Fibroblast of lung (primary cell): Measurements from ENCODE around the gene OPTN. TPM values are rescaled to one million over a fixed set of nuclear protein-coding genes. Genes with fewer than 3 reads are reported as not detected.
"Not testable (repeated sequence)": the region's sequence is repeated elsewhere in the genome, so short reads cannot be mapped to it uniquely, and the experiment has no call there.

Source experiments
- DNase-seq, 2 donors: peaks; one replicate each; pipeline versions ENCODE4 v3.0.0 to v3.0.0-alpha.2; 2010; ENCODE audit warnings: low read depth in 2 of 2
- H2AFZ ChIP-seq: 2 replicates; pipeline ENCODE4 v1.5.1; 2012; ENCODE audit warnings: low read length, control low read depth, inconsistent platforms
- H3K27ac ChIP-seq: 2 replicates; pipeline ENCODE4 v1.5.1; 2011; ENCODE audit warnings: low read length, control low read depth; ENCODE audit not compliant: insufficient read depth
- H3K27me3 ChIP-seq: 2 replicates; pipeline ENCODE4 v1.5.1; 2011; ENCODE audit warnings: mild to moderate bottlenecking, low read length; ENCODE audit not compliant: control insufficient read depth, insufficient read depth
- H3K36me3 ChIP-seq: 2 replicates; pipeline ENCODE4 v1.5.1; 2011; ENCODE audit warnings: low read length; ENCODE audit not compliant: control insufficient read depth, insufficient read depth
- H3K4me1 ChIP-seq: 2 replicates; pipeline ENCODE4 v1.5.1; 2011; ENCODE audit warnings: low read length; ENCODE audit not compliant: control insufficient read depth, insufficient read depth; ENCODE audit errors: extremely low read depth
- H3K4me2 ChIP-seq: 2 replicates; pipeline ENCODE4 v1.5.1; 2011; ENCODE audit warnings: low read length, control low read depth; ENCODE audit not compliant: insufficient read depth; ENCODE audit errors: extremely low read depth
- H3K4me3 ChIP-seq, 4 experiments: fragments of 200-600 bp in 1 of 4; sonication (generic) in 1 of 4; replicated peaks in 1 of 4; 2 replicates each; pipeline ENCODE4 v1.5.1; 2011 to 2016; ENCODE audit warnings: low read length in 4 of 4, low read depth in 3 of 4, mild to moderate bottlenecking in 3 of 4, control low read depth in 2 of 4, inconsistent platforms in 1 of 4, mixed read lengths in 1 of 4; ENCODE audit not compliant: insufficient read depth in 1 of 4; ENCODE audit errors: control extremely low read depth in 1 of 4
- H3K79me2 ChIP-seq: 2 replicates; pipeline ENCODE4 v1.5.1; 2012; ENCODE audit warnings: mild to moderate bottlenecking, low read length, inconsistent platforms; ENCODE audit not compliant: control insufficient read depth, insufficient read depth
- H3K9ac ChIP-seq: 2 replicates; pipeline ENCODE4 v1.5.1; 2011; ENCODE audit warnings: mild to moderate bottlenecking, low read length, control low read depth; ENCODE audit not compliant: insufficient read depth
- H3K9me3 ChIP-seq: 2 replicates; pipeline ENCODE4 v1.5.1; 2012; ENCODE audit warnings: low read depth, low read length; ENCODE audit not compliant: control insufficient read depth, insufficient read depth
- H4K20me1 ChIP-seq: 2 replicates; pipeline ENCODE4 v1.5.1; 2011; ENCODE audit warnings: low read length; ENCODE audit not compliant: control insufficient read depth, insufficient read depth; ENCODE audit errors: extremely low read depth
- CTCF ChIP-seq, 2 donors: IDR thresholded peaks in 1 of 2; conservative IDR thresholded peaks in 1 of 2; 1 replicate in 1 of 2; 2 replicates in 1 of 2; pipeline ENCODE4 v1.5.1; 2011 to 2012; ENCODE audit warnings: low read length in 2 of 2, control low read depth in 1 of 2, inconsistent platforms in 1 of 2, low read depth in 1 of 2, mild to moderate bottlenecking in 1 of 2
- EZH2 ChIP-seq: IDR thresholded peaks from 2 replicates; pipeline ENCODE4 v1.5.1; 2012; ENCODE audit warnings: low read length, control low read depth, mild to moderate bottlenecking; ENCODE audit errors: missing control alignments
- polyA plus RNA-seq, 2 donors: library from polyadenylated mRNA; depleted of rRNA in 1 of 2; stranded (reverse) in 1 of 2; unstranded in 1 of 2; fragments of >200 nt; gene quantifications; 2 replicates each; pipeline ENCODE4 v1.2.1, GENCODE V29; 2011 to 2012; ENCODE audit warnings: missing spikeins in 1 of 2
- total RNA-seq: library from RNA; depleted of rRNA; stranded (reverse); fragments of >200 nt; gene quantifications from 2 replicates; pipeline ENCODE4 v1.2.1, GENCODE V29; 2014

Gene OPTN
- total and polyA plus RNA-seq, 2 donors (not counting 1 experiment from before 2014, with no cell fraction given) = 139 to 156 TPM

GRCh38 chr10:13080643-13081042, 19.3 kb upstream of the OPTN start:
- H3K79me2 ChIP-seq = no peaks in the 10 kb centered on the region
- H4K20me1 ChIP-seq = no peaks in the 10 kb centered on the region
- no peak overlapping the region for H3K4me3 ChIP-seq
- no peak overlapping the region for H3K4me2 ChIP-seq
- H2AFZ ChIP-seq = no peak overlapping the region
- H3K4me1 ChIP-seq = no peaks in the 10 kb centered on the region
- H3K27me3 ChIP-seq = no peaks in the 10 kb centered on the region
- H3K9ac ChIP-seq = no peak overlapping the region
- TF ChIP-seq EZH2 (no peak), CTCF (conservative IDR thresholded peaks at IDR 0.05 in 1 of 2, IDR thresholded peaks at IDR 0.05 in 1 of 2; ENCODE audit: low read depth in 1 of 2, low read length in 2 of 2) (no peak)
- no peak overlapping the region for H3K27ac ChIP-seq
- H3K36me3 ChIP-seq = no peaks in the 10 kb centered on the region
- DNase-seq = no peak
- H3K9me3 ChIP-seq = no peaks in the 10 kb centered on the region

GRCh38 chr10:13083700-13084099, 16.3 kb upstream of the OPTN start:
- not testable (repeated sequence) for H3K9me3 ChIP-seq, H4K20me1 ChIP-seq, H3K4me3 ChIP-seq, H3K27ac ChIP-seq, H3K9ac ChIP-seq, H3K4me1 ChIP-seq, H3K79me2 ChIP-seq, H3K4me2 ChIP-seq, H2AFZ ChIP-seq, H3K36me3 ChIP-seq, DNase-seq, H3K27me3 ChIP-seq

- no peak overlapping the region for H3K4me2 ChIP-seq
- no peak overlapping the region for H3K4me3 ChIP-seq
- H3K9me3 ChIP-seq = no peaks in the 10 kb centered on the region
- H3K79me2 ChIP-seq = no peaks in the 10 kb centered on the region
- no peaks in the 10 kb centered on the region for H3K36me3 ChIP-seq
- H2AFZ ChIP-seq = no peak overlapping the region
- peaks cover 6% of the 10 kb centered on the region for H3K4me1 ChIP-seq
- H3K27me3 ChIP-seq = no peaks in the 10 kb centered on the region
- H3K27ac ChIP-seq = no peak overlapping the region
- H3K9ac ChIP-seq = no peak overlapping the region
- DNase-seq = no peak
- H4K20me1 ChIP-seq = no peaks in the 10 kb centered on the region
- TF ChIP-seq EZH2 (no peak), CTCF (conservative IDR thresholded peaks at IDR 0.05 in 1 of 2, IDR thresholded peaks at IDR 0.05 in 1 of 2; ENCODE audit: low read depth in 1 of 2, low read length in 2 of 2) (no peak)
These were observed 13.9 kb upstream of the OPTN start for GRCh38 chr10:13086056-13086455.
